ENCODE data around the gene FBXO36.

The FBXO36 gene

DNA sequence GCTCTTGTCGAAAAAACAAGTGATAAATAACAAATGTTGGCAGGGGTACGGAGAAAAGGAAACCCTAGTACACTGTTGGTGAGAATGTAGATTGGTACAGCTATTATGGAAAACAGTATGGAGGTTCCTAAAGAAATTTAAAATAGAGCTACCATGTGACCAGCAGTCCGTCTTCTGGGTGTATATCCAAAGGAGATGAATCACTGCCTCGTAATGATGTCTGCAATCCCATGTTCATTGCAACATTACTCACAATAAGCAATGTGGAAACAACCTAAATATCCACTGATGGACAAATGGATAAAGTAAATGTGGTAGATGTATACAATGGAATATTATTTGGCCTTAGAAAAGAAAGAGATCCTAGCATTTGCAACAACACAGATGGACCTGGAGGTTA, 95.8 kb downstream of the FBXO36 start:
- no peak overlapping the region for H3K27ac Mint-ChIP-seq
- no peaks in the 10 kb centered on the region for H3K9me3 Mint-ChIP-seq

DNA sequence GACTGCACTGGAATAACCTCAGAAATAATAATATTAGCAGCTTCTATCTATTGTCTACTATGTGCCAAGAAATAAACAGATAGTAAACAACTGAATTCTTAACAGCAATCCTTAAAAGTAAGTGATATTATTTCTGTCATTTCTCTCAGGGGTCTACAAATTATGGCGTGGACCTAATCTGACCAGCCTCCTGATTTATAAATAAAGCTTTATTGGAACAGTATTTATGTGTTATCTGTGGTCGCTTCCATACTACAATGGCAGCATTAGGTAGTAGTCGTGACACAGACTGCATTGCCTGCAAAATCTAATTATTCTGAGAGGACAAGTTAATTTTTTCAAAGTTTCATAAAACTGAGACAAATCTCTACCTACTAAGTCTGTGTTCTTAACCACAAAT, 97.4 kb downstream of the FBXO36 start:
- Mint-ChIP-seq H3K27ac (no peak overlapping the region), H3K4me1 (ENCODE audit: low read depth) (no peaks in the 10 kb centered on the region), H3K4me3 (no peak overlapping the region), H3K9me3 (no peaks in the 10 kb centered on the region), H3K36me3 (ENCODE audit: low read depth) (no peaks in the 10 kb centered on the region), H3K27me3 (no peaks in the 10 kb centered on the region)
- DNase-seq, result no peak

More for the DNA sequence above, 95.8 kb downstream of the FBXO36 start:
- Mint-ChIP-seq H3K36me3 (ENCODE audit: low read depth) (no peaks in the 10 kb centered on the region), H3K4me3 (no peak overlapping the region), H3K4me1 (ENCODE audit: low read depth) (no peaks in the 10 kb centered on the region), H3K27me3 (no peaks in the 10 kb centered on the region)
- DNase-seq, result no peak

DNA sequence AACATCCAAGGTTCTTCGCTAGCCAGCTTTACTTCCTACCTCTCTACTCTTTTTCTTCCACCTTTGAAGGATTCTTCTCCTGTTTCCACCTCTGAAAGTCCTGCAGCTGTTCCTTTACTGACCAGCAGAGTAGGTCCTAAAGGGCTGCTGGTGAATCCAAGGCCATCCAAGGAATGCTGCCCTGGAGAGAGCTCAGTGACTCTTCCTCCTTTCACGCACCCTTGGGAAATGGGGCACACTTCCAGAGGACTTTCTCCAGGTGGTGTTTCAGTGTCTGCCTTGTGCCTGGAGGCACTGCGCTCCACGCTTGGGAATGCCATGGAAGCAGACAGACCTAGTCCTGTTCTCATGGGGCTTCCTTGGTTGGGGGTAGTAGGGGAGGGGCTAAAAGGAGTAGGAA, 101.0 kb downstream of the FBXO36 start:
- Mint-ChIP-seq H3K27me3 (no peaks in the 10 kb centered on the region), H3K4me3 (no peak overlapping the region), H3K27ac (no peak overlapping the region), H3K4me1 (ENCODE audit: low read depth) (no peaks in the 10 kb centered on the region), H3K9me3 (no peaks in the 10 kb centered on the region), H3K36me3 (ENCODE audit: low read depth) (no peaks in the 10 kb centered on the region)
- no peak for DNase-seq

DNA sequence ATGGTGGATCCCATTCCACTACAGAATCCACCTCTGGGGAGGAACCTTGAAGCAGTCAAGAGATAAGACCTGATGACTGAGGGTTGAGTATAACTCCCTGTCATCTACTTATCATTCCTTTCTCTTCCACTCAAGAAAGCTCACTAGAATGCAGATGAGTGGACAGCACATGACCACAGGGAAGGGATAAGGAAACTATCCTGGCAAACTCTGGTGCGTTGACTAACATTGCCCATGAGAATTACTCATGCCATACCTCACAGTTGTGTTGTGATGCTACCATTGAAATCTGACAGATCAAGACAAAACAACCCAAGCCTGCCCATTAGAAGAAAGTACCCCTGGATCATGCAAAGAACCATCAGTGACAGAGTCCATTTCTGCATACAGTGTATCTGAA, 119.9 kb downstream of the FBXO36 start:
- no peaks in the 10 kb centered on the region for H3K36me3 Mint-ChIP-seq (ENCODE audit: low read depth)

DNA sequence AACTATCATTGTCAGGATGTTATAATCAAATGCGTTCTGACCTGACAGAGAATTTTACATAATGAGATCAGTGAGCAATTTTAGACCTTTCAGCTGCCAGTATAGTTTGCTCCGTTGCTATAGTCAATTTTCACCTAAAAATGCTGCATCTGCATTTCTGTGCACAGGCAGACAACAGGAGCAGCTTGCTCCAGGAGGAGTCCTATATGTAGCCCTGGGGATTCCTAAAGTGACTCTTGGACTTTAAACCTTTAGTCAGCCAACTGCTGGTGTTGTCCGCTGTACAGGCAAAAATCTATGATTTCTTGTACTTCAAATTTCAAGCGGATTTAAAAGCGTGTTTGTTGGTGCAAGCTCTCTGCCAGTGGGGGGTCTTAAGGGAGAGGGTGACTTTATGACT, 120.7 kb downstream of the FBXO36 start:
- no peak overlapping the region for H3K4me3 Mint-ChIP-seq
- H3K27me3 Mint-ChIP-seq, result peaks cover 7% of the 10 kb centered on the region
- H3K36me3 Mint-ChIP-seq (ENCODE audit: low read depth), result no peaks in the 10 kb centered on the region
- H3K9me3 Mint-ChIP-seq, result no peaks in the 10 kb centered on the region
- DNase-seq, result no peak
- peaks cover 1% of the 10 kb centered on the region for H3K4me1 Mint-ChIP-seq (ENCODE audit: low read depth)
- H3K27ac Mint-ChIP-seq, result no peak overlapping the region

More for the DNA sequence above, 119.9 kb downstream of the FBXO36 start:
- H3K27ac Mint-ChIP-seq, result no peak overlapping the region
- H3K27me3 Mint-ChIP-seq, result peaks cover 7% of the 10 kb centered on the region
- H3K9me3 Mint-ChIP-seq, result no peaks in the 10 kb centered on the region
- H3K4me1 Mint-ChIP-seq (ENCODE audit: low read depth), result no peaks in the 10 kb centered on the region
- DNase-seq, result no peak
- H3K4me3 Mint-ChIP-seq, result no peak overlapping the region

DNA sequence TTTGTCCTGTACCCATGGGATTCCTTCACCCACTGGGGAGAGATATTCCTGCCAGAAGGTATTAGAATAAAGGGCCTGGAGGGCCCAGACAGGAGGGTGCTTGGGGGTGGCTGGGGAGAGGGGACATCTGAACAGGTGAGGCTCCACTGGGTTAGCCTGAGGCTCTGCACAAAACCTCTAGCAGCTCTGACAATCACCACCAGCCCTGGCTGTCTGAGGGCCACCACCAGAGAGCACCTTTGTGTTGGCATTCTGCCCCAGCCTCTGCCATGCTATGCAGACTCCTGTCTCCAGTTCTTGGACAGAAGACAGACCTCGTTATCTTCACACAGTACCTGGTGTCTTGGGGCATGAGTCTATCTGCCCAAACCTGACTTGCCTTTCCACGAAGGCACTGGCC, 121.2 kb downstream of the FBXO36 start:
- Mint-ChIP-seq H3K4me3 (no peak overlapping the region), H3K4me1 (ENCODE audit: low read depth) (peaks cover 5% of the 10 kb centered on the region), H3K9me3 (no peaks in the 10 kb centered on the region), H3K27ac (no peak overlapping the region), H3K36me3 (ENCODE audit: low read depth) (no peaks in the 10 kb centered on the region), H3K27me3 (peaks cover 7% of the 10 kb centered on the region)
- no peak for DNase-seq

DNA sequence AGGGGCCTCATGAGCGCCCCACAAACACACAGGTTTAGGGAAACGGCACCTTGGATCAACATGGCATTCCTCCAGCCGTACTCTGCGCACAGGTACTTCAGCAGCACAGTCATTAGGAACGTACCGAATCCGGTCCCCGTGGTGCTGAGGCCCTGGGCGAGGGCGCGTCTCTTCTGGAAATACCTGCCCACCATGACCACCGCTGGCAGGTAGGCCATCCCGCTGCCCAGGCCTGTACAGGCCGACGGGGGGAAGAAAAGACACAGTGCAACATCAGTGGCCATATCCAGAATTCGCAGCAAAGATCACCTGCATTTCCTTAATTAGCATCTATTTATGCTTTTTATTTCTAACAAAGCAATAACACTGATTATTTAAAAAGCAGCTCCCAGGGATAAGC, 124.2 kb downstream of the FBXO36 start:
- peaks cover 6% of the 10 kb centered on the region for H3K4me1 Mint-ChIP-seq (ENCODE audit: low read depth)
- H3K36me3 Mint-ChIP-seq (ENCODE audit: low read depth), result no peaks in the 10 kb centered on the region

DNA sequence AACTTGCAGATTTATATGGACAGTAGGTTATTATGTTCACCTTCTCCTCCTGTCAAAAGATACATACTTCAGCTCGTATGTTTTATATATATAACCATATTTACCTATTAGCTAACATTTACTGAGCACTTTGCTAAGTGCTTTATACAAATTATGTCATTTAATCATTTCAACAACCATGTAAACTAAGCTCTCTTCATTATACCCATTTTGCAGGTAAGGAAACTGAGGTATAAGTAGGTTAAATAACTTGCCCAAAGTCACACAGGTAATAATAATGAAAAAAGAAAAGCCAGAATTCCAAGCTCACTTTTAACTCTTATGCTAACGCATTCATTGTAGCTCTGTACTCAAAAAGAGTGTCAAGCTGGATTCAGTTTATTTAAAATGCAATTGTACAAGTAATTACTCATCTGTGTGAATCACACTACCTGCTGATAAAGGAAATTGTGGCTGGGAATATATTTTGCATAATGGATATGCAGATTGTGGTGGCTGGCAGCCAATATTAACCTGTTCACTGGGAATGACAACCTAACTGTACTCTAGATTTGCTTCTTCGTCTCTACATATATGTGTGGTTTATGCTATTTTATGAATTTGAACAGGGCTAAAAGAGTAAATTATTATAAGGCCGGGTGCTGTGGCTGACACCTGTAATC, 125.8 kb downstream of the FBXO36 start:
- Mint-ChIP-seq H3K36me3 (ENCODE audit: low read depth) (no peaks in the 10 kb centered on the region), H3K27ac (no peak overlapping the region), H3K4me1 (ENCODE audit: low read depth) (peaks cover 16% of the 10 kb centered on the region), H3K9me3 (no peaks in the 10 kb centered on the region), H3K4me3 (no peak overlapping the region), H3K27me3 (no peaks in the 10 kb centered on the region)
- DNase-seq, result no peak

More for the DNA sequence above, 124.2 kb downstream of the FBXO36 start:
- Mint-ChIP-seq H3K27me3 (peaks cover 5% of the 10 kb centered on the region), H3K9me3 (no peaks in the 10 kb centered on the region), H3K4me3 (no peak overlapping the region), H3K27ac (no peak overlapping the region)
- DNase-seq, result no peak

DNA sequence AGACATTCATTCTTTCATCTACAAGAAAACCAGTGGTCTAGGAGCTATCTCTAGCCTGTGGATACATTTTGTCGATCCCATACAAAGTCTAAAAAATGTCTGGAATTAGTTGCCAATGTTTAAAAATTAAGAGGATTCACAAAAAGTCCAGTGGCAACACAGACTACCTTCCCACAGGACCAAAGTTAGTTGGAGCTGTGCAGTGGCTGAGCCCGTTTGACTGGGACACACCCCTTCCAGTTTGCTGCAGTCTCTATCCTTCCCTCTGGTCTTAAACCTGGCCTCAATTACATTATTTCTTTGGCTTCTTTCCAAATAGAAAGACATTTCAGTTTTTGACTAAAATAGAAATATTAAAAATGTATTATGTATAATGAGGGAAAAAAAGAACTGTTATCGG, 127.8 kb downstream of the FBXO36 start:
- no peaks in the 10 kb centered on the region for H3K36me3 Mint-ChIP-seq (ENCODE audit: low read depth)
- peaks cover 30% of the 10 kb centered on the region for H3K4me1 Mint-ChIP-seq (ENCODE audit: low read depth)
- H3K27ac Mint-ChIP-seq, result no peak overlapping the region
- DNase-seq, result no peak
- no peaks in the 10 kb centered on the region for H3K27me3 Mint-ChIP-seq
- no peak overlapping the region for H3K4me3 Mint-ChIP-seq
- no peaks in the 10 kb centered on the region for H3K9me3 Mint-ChIP-seq

DNA sequence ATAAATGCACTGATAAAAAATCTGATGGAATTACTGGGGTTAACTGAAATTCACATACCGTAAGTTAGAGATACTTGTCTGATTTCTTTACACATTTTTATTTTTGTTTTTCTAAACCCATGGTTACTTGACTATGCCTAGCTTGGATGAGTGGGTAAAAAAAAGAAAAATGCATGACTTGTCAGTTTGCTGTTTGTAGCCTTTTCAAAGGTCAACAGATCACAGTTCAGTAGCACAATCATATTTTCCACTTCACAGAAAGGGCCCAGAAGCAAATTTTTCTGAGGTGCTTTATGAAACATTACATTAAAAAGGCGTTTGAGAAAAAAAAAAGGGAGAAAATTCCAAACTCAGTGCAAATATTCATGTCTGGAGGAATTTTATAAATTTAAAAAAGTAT, 130.0 kb downstream of the FBXO36 start:
- H3K4me3 Mint-ChIP-seq, result no peak overlapping the region

DNA sequence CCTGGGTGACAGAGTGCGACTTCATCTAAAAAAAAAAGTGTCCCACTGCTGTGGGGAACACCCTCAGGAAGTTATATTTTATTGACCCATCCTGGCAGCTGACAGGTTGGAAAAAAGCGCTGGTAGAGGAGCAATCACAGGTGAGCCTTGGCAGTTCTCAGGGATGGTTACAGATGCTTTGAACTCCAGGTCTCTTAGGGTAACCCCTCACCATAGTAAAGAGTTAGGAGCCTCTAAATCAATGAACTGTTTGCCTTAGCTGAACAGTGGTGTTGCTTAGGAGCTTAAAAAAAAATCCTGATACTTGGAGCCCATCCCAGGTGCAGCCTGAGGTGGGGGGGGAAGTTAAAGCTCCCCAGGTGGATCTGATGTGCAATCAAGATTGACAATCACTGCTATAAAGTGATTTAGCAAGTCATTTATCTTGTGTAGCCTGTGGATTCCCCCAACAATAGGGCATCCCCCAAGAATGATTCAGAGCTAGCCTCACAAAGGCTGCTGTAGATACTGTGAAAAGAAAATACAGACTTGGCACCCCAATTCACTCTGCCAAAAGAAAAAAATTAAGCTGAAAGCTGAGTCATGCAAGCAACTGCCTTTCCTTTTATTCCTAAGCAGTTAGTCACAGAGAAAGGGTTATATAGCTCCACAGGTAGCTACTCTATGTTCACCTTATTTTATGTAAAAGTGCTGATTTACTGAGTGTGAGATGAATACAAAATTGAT, 131.6 kb downstream of the FBXO36 start:
- Mint-ChIP-seq H3K9me3 (no peaks in the 10 kb centered on the region), H3K36me3 (ENCODE audit: low read depth) (no peaks in the 10 kb centered on the region), H3K27me3 (no peaks in the 10 kb centered on the region), H3K27ac (no peak overlapping the region), H3K4me3 (no peak overlapping the region), H3K4me1 (ENCODE audit: low read depth) (peaks cover 23% of the 10 kb centered on the region)
- no peak for DNase-seq

More for the DNA sequence above, 130.0 kb downstream of the FBXO36 start:
- no peak for DNase-seq
- Mint-ChIP-seq H3K27ac (no peak overlapping the region), H3K36me3 (ENCODE audit: low read depth) (no peaks in the 10 kb centered on the region), H3K27me3 (no peaks in the 10 kb centered on the region), H3K4me1 (ENCODE audit: low read depth) (peaks cover 30% of the 10 kb centered on the region), H3K9me3 (no peaks in the 10 kb centered on the region)

DNA sequence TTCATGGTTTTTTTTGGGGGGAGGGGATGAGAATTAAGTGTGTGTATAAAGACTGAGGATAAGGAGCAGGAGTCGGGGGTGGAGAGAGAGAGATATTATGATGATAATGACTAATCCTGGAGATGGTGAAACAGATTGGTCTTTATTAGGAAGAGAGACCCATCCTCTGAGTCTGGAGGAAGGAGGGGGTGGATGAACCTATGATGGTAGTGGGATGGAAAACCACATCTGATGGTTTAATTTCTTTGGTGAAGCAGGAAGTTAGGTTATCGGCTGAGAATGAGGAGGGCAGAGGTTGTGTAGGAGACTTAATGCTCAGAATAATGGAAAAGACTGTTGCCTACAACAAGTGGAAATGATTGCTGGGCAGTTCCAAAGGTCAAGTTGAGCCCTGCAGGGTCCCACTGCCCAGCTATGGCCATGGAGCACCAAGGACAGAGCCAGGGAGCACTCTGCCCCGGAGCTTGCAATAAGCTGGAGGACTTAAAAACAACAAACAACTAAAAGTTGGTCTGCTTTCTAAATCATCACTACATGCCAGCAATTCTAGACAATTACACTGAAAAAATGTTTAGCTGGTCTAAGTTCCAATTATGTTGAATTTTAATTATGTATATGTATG, 138.5 kb downstream of the FBXO36 start:
- Mint-ChIP-seq H3K27ac (no peak overlapping the region), H3K27me3 (peaks cover 6% of the 10 kb centered on the region), H3K9me3 (no peaks in the 10 kb centered on the region), H3K4me3 (no peak overlapping the region), H3K4me1 (ENCODE audit: low read depth) (peaks cover 11% of the 10 kb centered on the region), H3K36me3 (ENCODE audit: low read depth) (no peaks in the 10 kb centered on the region)
- no peak for DNase-seq
